Bronchial epithelial cell (primary cell): ENCODE data around the gene NPTN. TPM values are rescaled to one million over a fixed set of nuclear protein-coding genes. Genes with fewer than 3 reads are reported as not detected.

Experiments
- DNase-seq: peaks from one replicate; pipeline ENCODE4 v3.0.0-alpha.2; 2010; ENCODE audit warnings: low read depth
- FAIRE-seq: peaks from 2 replicates; lab custom pipeline; 2011; peaks lifted over from hg19 to GRCh38; lab: Jason Lieb, UNC
- H3K27me3 ChIP-seq: 2 replicates; pipeline ENCODE4 v1.5.1; 2011; ENCODE audit warnings: low read length; ENCODE audit not compliant: control insufficient read depth, insufficient read depth
- H3K36me3 ChIP-seq: 2 replicates; pipeline ENCODE4 v1.5.1; 2011; ENCODE audit warnings: low read length; ENCODE audit not compliant: control insufficient read depth, insufficient read depth
- H3K4me3 ChIP-seq: 2 replicates; pipeline ENCODE4 v1.5.1; 2011; ENCODE audit warnings: mild to moderate bottlenecking, low read depth, low read length, control low read depth
- total RNA-seq: library from RNA; depleted of rRNA; stranded (reverse); fragments of >200 nt; gene quantifications from 2 replicates; pipeline ENCODE4 v1.2.1, GENCODE V29; 2014
- TF ChIP-seq, protein P1 (sequence below): IDR thresholded peaks from 2 replicates; pipeline ENCODE4 v1.5.1; 2011; ENCODE audit warnings: mild to moderate bottlenecking, moderate library complexity, low read length, control low read depth, inconsistent platforms; ENCODE audit not compliant: insufficient read depth, severe bottlenecking

Gene NPTN
- total RNA-seq, 1 donor from 2014 or later, result 62.1 TPM

DNA sequence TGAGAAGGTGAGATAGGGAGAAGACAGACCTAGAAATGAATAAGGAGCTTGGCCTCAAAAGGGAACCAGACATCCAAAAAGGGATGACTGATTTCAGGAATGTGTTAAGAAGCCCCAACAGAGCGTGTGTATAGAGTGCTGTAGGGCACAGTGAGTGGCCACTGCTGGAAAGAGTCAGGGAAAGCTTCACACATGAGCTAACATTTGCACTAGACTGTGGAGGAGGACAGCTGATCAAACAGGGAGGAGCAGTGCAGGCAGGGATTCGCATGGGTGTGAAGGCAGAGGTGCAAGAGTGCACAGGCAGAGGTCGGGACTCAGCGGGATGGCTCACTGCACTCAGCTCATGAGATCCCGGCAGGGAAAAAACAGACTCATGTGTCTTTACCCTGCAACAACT, 61.8 kb downstream of the NPTN start:
- H3K36me3 ChIP-seq, result peaks cover 27% of the 10 kb centered on the region
- DNase-seq, result no peak
- TF ChIP-seq, protein P1, sequence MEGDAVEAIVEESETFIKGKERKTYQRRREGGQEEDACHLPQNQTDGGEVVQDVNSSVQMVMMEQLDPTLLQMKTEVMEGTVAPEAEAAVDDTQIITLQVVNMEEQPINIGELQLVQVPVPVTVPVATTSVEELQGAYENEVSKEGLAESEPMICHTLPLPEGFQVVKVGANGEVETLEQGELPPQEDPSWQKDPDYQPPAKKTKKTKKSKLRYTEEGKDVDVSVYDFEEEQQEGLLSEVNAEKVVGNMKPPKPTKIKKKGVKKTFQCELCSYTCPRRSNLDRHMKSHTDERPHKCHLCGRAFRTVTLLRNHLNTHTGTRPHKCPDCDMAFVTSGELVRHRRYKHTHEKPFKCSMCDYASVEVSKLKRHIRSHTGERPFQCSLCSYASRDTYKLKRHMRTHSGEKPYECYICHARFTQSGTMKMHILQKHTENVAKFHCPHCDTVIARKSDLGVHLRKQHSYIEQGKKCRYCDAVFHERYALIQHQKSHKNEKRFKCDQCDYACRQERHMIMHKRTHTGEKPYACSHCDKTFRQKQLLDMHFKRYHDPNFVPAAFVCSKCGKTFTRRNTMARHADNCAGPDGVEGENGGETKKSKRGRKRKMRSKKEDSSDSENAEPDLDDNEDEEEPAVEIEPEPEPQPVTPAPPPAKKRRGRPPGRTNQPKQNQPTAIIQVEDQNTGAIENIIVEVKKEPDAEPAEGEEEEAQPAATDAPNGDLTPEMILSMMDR, result no peak
- no peak for FAIRE-seq
- no peaks in the 10 kb centered on the region for H3K27me3 ChIP-seq
- no peak overlapping the region for H3K4me3 ChIP-seq

DNA sequence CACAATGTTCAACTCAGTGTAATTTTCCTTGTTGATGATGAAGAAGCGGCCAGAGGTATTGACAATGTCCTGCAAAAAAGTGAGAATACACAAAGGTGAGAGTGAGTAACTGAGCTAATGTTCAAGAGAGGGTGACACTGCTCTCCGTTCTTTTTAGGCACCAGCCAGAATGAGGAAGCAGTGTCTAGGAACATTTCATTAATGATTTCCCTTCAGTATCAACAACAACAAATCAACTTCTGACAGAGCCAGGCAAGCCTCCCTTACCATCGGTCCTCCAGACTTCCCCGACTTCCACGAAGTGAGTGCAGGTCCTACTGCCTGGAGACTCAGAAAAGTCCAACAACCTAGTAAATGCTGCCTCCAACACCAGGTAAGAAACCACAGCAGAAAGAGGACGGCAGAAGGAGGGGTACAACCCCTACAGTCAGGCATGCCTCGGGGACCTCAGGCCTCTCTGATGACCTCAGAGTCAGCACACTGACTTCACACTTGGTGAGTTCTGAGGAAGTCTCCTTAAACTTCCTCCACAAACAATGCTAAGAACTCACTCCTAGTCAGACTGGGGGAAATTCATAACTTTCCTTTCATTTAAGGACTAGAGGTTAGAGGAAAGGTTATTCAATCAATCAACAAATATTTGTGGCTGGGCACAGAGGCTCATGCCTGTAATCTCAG, 62.7 kb downstream of the NPTN start:
- H3K36me3 ChIP-seq, result peaks cover 27% of the 10 kb centered on the region
- H3K27me3 ChIP-seq, result no peaks in the 10 kb centered on the region
- TF ChIP-seq, protein P1, result no peak
- FAIRE-seq (no peak), DNase-seq (no peak)
- no peak overlapping the region for H3K4me3 ChIP-seq

DNA sequence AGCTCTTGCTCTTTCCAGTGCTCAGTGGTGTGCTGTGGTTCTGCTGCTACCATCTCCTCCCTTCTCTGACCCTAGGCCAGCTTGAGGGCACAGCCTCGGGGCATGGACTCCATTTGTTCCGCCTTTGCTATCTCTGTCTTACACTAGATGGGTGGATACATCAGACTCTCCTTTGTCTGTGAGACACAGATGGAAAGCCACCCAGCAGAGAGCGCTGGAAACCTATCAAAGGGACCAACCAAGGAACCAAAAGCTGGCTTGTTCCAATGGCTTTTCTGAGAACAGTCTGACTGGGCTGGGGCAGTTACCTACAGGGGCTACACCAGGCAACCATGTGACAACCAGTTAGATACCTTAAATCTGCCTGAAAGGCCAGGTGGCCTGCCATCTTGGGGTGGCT, 63.8 kb downstream of the NPTN start:
- TF ChIP-seq, protein P1, result no peak
- FAIRE-seq (no peak), DNase-seq (no peak)
- H3K4me3 ChIP-seq, result no peak overlapping the region
- H3K36me3 ChIP-seq, result peaks cover 29% of the 10 kb centered on the region
- no peaks in the 10 kb centered on the region for H3K27me3 ChIP-seq

DNA sequence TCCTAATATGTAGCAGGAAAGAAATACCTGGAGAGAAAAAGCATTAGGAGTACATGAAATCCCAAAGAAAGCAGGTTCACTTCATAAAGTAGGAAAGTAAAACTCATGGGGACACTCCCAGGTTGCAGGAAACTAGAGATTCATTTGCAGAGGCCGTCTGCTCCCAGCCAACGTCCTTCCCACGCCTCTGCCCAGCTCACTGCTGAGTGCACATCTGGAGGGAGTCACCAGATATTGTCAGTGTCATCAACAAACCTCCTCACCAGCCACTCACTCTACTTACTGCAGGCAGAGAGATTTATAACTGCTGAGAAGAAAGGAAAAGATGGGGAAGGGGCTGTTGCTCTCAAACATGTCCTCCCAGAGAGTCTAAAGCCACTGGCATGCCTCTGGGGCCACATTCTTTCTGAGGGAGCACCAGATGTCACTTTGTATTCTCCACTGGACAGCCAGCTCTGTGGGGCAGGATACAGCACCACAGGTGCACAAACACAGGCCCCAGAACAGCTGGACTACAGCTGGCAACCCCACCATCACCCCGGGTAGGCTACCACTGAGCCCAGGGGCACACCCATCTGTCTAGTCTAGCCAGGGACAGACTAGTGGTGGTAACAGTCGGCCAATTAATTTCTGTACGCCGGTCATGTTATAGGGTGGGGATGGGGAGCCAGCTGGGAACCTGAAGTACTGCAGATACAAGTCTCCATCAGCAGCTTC, 64.5 kb downstream of the NPTN start:
- FAIRE-seq (no peak), DNase-seq (no peak)
- TF ChIP-seq, protein P1, result no peak
- Histone ChIP-seq H3K36me3 (peaks cover 30% of the 10 kb centered on the region), H3K4me3 (no peak overlapping the region), H3K27me3 (no peaks in the 10 kb centered on the region)

DNA sequence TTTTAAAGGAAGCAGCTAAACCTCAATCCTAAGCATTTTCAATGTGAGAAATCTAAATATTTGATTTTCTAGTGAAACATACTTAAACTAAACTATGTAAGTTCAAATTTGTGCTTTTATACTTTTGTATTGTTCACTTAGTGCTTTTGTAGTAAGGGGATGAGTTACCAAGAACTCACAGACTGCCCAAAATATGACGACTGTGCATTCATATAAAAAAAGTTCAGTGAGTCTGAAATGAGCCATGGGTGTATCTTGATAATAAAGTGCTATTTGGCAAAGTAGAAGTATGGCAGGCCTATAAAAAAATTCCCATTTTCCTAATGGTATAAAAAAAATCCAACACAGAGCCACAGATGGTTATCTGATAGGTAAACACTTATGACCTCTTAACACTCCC, 66.2 kb downstream of the NPTN start:
- Histone ChIP-seq H3K36me3 (peaks cover 34% of the 10 kb centered on the region), H3K27me3 (no peaks in the 10 kb centered on the region), H3K4me3 (no peak overlapping the region)
- FAIRE-seq (no peak), DNase-seq (no peak)
- TF ChIP-seq, protein P1, result no peak
